Hepatocyte (in vitro differentiated cells): ENCODE measurements around the gene SLC22A7. TPM values are rescaled to one million over a fixed set of nuclear protein-coding genes. Genes with fewer than 3 reads are reported as not detected.

Experiments
- DNase-seq: peaks from one replicate; pipeline ENCODE4 v3.0.0-alpha.2; 2016; ENCODE audit warnings: low spot score
- H2AFZ ChIP-seq: fragments of 200-600 bp; sonication (generic); 2 replicates; pipeline ENCODE4 v1.6.0; 2016; ENCODE audit warnings: antibody characterized with exemption, mild to moderate bottlenecking
- H3K27ac ChIP-seq: fragments of 200-600 bp; sonication (generic); 2 replicates; pipeline ENCODE4 v1.5.1; 2016; ENCODE audit warnings: mild to moderate bottlenecking
- H3K27me3 ChIP-seq: fragments of 200-600 bp; sonication (generic); 2 replicates; pipeline ENCODE4 v1.6.1; 2016
- H3K36me3 ChIP-seq: fragments of 200-600 bp; sonication (generic); replicated peaks from 2 replicates; pipeline ENCODE4 v1.5.1; 2016; ENCODE audit warnings: low read depth; ENCODE audit not compliant: insufficient read depth
- H3K4me1 ChIP-seq: fragments of 200-600 bp; sonication (generic); 2 replicates; pipeline ENCODE4 v1.5.1; 2016; ENCODE audit warnings: mild to moderate bottlenecking, moderate library complexity; ENCODE audit not compliant: insufficient read depth
- H3K4me2 ChIP-seq: fragments of 200-600 bp; sonication (generic); 2 replicates; pipeline ENCODE4 v1.6.0; 2016
- H3K4me3 ChIP-seq: fragments of 200-600 bp; sonication (generic); 2 replicates; pipeline ENCODE4 v1.5.1; 2016; ENCODE audit warnings: mild to moderate bottlenecking
- H3K79me2 ChIP-seq: fragments of 200-600 bp; sonication (generic); 2 replicates; pipeline ENCODE4 v1.6.0; 2017; ENCODE audit warnings: mild to moderate bottlenecking
- H3K9me2 ChIP-seq: fragments of 200-600 bp; sonication (generic); replicated peaks from 2 replicates; pipeline ENCODE4 v1.6.0; 2017; ENCODE audit warnings: mild to moderate bottlenecking; ENCODE audit not compliant: insufficient read depth
- H3K9me3 ChIP-seq: fragments of 200-600 bp; sonication (generic); 2 replicates; pipeline ENCODE4 v1.5.1; 2016; ENCODE audit warnings: low read depth, mild to moderate bottlenecking
- H4K20me1 ChIP-seq: fragments of 200-600 bp; sonication (generic); 2 replicates; pipeline ENCODE4 v1.6.0; 2016; ENCODE audit warnings: mild to moderate bottlenecking; ENCODE audit not compliant: insufficient read depth, poor library complexity, severe bottlenecking
- CTCF ChIP-seq: fragments of 200-600 bp; sonication (generic); IDR thresholded peaks from 2 replicates; pipeline ENCODE4 v1.5.1; 2016; ENCODE audit warnings: antibody characterized with exemption, mild to moderate bottlenecking; ENCODE audit not compliant: poor library complexity
- EZH2 ChIP-seq: fragments of 200-600 bp; sonication (generic); IDR thresholded peaks from 2 replicates; pipeline ENCODE4 v1.6.1; 2016; ENCODE audit warnings: antibody characterized with exemption, mild to moderate bottlenecking, borderline replicate concordance
- EZH2phosphoT487 ChIP-seq: fragments of 200-600 bp; sonication (generic); IDR thresholded peaks from one replicate; pipeline ENCODE4 v1.6.1; 2018; ENCODE audit warnings: antibody characterized with exemption, mild to moderate bottlenecking, low read depth, moderate library complexity; ENCODE audit not compliant: unreplicated experiment, severe bottlenecking
- WGBS: methylation state at CpG from one replicate; pipeline ENCODE4 v1.1.6; 2016; ENCODE audit warnings: low lambda C conversion rate; ENCODE audit errors: missing lambda C conversion rate; 5-methylcytosine and 5-hydroxymethylcytosine counted together
- polyA plus RNA-seq: library from polyadenylated mRNA; unstranded; fragments of >200 nt; fragmentation: Nextera tagmentation; extraction: Ambion mirVana; gene quantifications from 2 replicates; pipeline ENCODE4 v1.2.1, GENCODE V29; 2016
- total RNA-seq: library from RNA; depleted of rRNA; stranded (reverse); fragments of >200 nt; gene quantifications from 2 replicates; pipeline ENCODE4 v1.2.3, GENCODE V29; 2014

SLC22A7 gene
- total and polyA plus RNA-seq, 2 experiments from 2014 or later = 31.5 to 40.1 TPM

GRCh38 chr6:43287717-43288679 lies 10.1 kb upstream of the SLC22A7 start:
- H3K79me2 ChIP-seq = no peaks in the 10 kb centered on the region
- peaks cover 15% of the 10 kb centered on the region for H3K27me3 ChIP-seq
- no peak overlapping the region for H3K27ac ChIP-seq
- TF ChIP-seq CTCF (no peak), EZH2phosphoT487 (no peak), EZH2 (no peak)
- no peaks in the 10 kb centered on the region for H4K20me1 ChIP-seq
- no peak for DNase-seq
- 73% methylated on average over 7 of the region's 7 CpGs for WGBS
- H3K4me3 ChIP-seq = no peak overlapping the region
- no peaks in the 10 kb centered on the region for H3K9me2 ChIP-seq
- H3K4me1 ChIP-seq = no peaks in the 10 kb centered on the region
- H3K36me3 ChIP-seq = no peaks in the 10 kb centered on the region
- H2AFZ ChIP-seq = no peak overlapping the region
- H3K4me2 ChIP-seq = no peak overlapping the region
- no peaks in the 10 kb centered on the region for H3K9me3 ChIP-seq

- H3K36me3 ChIP-seq = no peaks in the 10 kb centered on the region
- no peaks in the 10 kb centered on the region for H4K20me1 ChIP-seq
- no peaks in the 10 kb centered on the region for H3K4me1 ChIP-seq
- H3K4me3 ChIP-seq = no peak overlapping the region
- H3K27me3 ChIP-seq = peaks cover 6% of the 10 kb centered on the region
- no peak overlapping the region for H2AFZ ChIP-seq
- no peak for DNase-seq
- no peak overlapping the region for H3K4me2 ChIP-seq
- TF ChIP-seq CTCF = no peak
- no peak for TF ChIP-seq EZH2phosphoT487
- no peak for TF ChIP-seq EZH2
- H3K79me2 ChIP-seq = no peaks in the 10 kb centered on the region
- H3K9me2 ChIP-seq = no peaks in the 10 kb centered on the region
- H3K9me3 ChIP-seq = no peaks in the 10 kb centered on the region
- no peak overlapping the region for H3K27ac ChIP-seq
- WGBS = 96% methylated on average over 3 of the region's 3 CpGs
Observed at GRCh38 chr6:43290339-43290904, 7.6 kb upstream of the SLC22A7 start.

GRCh38 chr6:43290905-43291355 lies 7.1 kb upstream of the SLC22A7 start:
- Histone ChIP-seq H3K9me2 (no peaks in the 10 kb centered on the region), H3K4me1 (no peaks in the 10 kb centered on the region), H3K79me2 (no peaks in the 10 kb centered on the region), H3K4me2 (no peak overlapping the region), H4K20me1 (no peaks in the 10 kb centered on the region), H3K27ac (no peak overlapping the region), H3K9me3 (no peaks in the 10 kb centered on the region), H3K36me3 (no peaks in the 10 kb centered on the region), H3K27me3 (peaks cover under 1% of the 10 kb centered on the region), H3K4me3 (no peak overlapping the region), H2AFZ (no peak overlapping the region)
- 77% methylated on average over 6 of the region's 6 CpGs for WGBS
- no peak for TF ChIP-seq EZH2
- no peak for TF ChIP-seq EZH2phosphoT487
- no peak for TF ChIP-seq CTCF
- no peak for DNase-seq
